NCI-H2227 (cell line): Measurements from ENCODE around the gene TCHH.
"Not testable (repeated sequence)": the region's sequence is repeated elsewhere in the genome, so short reads cannot be mapped to it uniquely, and the experiment has no call there.

Source experiments
- DNase-seq: peaks from one replicate; lab custom pipeline; 2025; ENCODE audit not compliant: unreplicated experiment; lab: John Stamatoyannopoulos, UW

Gene TCHH, protein sequence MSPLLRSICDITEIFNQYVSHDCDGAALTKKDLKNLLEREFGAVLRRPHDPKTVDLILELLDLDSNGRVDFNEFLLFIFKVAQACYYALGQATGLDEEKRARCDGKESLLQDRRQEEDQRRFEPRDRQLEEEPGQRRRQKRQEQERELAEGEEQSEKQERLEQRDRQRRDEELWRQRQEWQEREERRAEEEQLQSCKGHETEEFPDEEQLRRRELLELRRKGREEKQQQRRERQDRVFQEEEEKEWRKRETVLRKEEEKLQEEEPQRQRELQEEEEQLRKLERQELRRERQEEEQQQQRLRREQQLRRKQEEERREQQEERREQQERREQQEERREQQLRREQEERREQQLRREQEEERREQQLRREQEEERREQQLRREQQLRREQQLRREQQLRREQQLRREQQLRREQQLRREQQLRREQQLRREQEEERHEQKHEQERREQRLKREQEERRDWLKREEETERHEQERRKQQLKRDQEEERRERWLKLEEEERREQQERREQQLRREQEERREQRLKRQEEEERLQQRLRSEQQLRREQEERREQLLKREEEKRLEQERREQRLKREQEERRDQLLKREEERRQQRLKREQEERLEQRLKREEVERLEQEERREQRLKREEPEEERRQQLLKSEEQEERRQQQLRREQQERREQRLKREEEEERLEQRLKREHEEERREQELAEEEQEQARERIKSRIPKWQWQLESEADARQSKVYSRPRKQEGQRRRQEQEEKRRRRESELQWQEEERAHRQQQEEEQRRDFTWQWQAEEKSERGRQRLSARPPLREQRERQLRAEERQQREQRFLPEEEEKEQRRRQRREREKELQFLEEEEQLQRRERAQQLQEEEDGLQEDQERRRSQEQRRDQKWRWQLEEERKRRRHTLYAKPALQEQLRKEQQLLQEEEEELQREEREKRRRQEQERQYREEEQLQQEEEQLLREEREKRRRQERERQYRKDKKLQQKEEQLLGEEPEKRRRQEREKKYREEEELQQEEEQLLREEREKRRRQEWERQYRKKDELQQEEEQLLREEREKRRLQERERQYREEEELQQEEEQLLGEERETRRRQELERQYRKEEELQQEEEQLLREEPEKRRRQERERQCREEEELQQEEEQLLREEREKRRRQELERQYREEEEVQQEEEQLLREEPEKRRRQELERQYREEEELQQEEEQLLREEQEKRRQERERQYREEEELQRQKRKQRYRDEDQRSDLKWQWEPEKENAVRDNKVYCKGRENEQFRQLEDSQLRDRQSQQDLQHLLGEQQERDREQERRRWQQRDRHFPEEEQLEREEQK (N-terminal part only)

DNA sequence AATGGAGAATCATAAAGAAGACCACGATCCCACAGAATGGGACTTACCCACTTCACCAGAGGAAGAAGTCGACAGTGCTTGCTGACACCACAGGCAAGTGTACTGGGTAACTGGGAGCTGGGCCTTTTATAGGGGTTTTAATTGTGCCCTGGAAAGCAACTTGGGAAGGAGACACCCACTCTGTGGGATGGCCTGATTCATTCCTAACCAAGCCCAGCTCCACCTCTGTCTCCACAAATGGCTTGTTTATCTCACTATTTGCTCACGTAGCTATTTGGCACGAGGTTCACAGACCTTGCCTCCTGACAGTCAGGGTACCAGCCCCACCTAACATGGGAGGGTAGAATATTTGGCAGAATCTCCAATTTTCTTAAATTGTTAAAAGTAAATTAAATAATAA is at the start of gene TCHH:
Gene TCHH, minus strand, starts transcription at position 101 of the 400 bp plus-strand sequence. CDS start 1,364 bp downstream, outside the sequence.
- DNase-seq = no peak

DNA sequence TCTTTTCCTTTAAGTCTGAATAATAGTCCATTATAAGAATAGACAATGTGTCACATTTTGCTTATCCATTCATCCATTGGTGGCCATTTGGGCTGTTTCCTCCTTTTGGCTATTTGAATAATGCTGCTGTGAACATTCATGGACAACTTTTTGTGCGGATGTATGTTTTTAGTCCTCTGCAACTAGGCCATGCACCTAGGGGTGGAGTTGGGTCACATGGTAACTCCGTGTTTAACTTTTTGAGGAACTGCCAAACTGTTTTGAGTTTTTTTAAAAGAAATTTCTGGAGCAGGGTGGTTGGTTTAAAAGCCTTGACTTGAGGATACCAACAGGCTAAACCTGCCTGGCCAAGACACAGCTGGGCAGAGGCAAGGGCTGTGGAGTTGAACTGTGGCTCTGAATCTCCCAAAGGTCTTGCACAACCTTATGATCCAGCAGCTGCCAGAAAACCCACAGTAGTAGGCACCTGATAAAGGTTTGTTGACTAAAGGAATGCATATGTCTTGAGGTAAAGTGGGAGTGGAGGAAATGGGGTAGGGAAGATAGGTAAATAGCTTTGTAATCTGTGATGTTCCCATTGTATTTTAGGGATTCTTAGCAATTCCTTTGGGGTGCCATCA is 49.4 kb upstream of the TCHH start:
- DNase-seq = no peak

DNA sequence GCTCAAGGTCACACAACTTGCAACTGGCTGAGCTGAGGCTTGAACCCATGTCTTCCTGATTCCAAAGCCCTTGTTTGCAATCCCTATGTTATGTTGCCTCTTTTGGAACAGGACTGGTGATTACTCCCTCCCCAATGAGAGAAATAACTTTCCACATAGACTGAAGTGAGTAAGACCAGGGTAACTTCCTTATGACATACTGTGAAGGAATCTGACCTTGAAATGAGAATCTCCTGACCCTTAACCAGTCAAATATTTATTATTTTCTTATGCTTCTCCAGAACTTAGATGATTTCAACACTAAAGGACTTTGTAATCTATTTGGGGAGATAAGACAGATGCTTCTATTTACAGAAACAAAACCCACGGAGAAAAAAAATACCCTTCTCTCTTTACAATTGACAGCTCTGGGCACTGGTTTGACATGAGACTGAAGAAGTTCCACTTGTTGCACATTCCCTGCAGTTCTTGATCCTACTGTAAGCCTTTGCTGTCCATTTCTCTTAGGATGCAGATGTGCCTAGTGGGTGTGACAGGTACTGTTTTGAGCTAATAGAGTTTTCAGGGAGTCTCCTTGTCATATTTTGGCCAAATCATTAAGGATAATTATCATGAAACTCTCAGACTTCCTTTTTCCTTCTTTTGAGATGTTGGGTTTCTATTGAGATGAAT is 47.7 kb upstream of the TCHH start:
- DNase-seq = no peak

DNA sequence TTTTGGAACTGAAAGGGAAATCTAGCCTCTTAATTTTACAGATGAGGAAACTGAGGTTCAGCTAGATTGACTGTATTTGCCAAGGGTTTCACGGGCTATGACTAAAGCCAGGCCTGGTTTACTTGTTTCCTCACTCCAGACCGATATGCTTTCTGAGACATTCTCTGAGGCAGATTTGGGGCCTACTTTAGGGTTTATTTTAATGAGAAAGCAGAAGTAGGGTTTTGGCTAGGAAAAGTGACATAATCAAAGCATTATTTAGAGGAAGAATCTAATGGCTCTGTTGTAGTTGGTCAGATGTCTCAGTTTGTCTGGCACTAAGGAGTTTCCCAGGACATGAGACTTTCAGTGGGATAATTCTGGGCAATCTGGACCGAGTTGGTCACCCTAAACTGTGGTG is 45.3 kb upstream of the TCHH start:
- no peak for DNase-seq

DNA sequence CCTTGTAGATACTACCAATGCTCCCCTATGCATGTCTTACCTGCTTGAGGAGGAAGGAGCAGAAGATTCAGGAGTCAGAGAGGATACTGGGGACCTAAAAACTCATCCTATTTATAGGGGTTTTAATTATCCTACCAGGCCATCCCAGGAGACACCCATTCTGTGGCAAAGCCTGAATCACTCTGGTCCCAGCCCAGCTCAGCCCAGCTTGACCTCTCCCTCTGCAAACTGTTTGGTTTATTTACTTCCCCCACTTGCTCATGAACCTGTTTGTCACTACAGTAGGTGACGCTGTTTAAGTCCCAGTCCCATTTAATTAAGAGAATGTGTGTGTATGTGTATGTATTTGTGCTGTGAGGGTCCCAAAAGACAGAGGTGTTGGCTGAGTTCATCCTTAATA is 43.9 kb upstream of the TCHH start, which contains the start of gene RPTN:
Gene RPTN, minus strand, starts transcription at position 85 of the 400 bp plus-strand sequence. CDS start 1,339 bp downstream, outside the sequence.
- DNase-seq = no peak

DNA sequence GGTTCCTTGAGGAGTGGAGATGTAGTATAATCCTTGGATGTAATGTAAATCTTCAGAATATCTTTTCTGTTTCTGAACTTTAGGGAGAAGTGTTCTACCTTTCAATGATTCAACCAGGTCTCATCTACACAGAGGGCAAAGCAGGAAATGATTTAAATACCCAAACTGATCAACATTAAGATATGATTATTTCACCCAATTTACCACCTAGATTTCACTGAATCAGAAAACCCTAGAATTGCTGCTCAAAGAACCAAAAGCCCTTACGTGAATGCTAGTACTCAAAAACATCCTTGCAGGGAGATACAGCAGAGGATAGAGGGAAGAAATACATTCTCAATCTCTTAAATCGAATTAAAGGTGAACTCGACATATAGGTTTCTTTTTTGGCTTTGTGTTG is 38.8 kb upstream of the TCHH start:
- DNase-seq = no peak

DNA sequence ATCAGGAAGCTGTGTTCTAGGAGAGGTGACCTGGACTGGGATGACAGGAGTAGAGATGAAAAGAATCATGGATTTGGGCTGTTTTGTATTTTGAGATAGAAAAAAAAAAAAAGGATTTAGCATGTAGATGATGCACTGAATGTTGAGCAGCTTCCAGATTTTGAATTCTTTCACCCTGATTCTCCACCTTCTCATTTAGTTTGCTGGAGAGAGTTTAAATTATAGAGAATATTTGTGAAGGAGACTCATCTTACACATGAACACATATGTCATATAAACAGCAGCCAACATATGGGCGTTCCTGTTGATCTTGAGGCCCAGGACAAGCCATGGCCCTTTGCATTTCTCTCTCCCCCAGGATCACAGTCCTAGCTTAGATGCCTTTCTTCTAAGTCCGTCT is 36.4 kb upstream of the TCHH start:
- DNase-seq = no peak

DNA sequence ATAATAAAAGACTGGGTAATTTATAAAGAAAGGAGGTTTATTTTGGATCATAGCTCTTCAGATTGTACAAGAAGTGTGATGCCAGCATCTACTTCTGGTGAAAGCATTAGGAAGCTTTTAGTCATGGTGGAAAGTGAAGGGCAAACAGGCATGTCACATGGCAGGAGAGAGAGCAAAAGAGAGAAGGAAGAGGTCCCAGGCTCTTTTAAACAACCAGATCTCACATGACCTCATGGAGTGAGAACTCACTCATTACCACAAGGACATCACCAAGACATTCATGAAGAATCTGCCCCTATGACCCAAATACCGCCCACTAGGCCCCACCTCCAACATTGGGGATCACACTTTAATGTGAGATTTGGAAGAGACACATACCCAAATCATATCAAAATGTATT is 33.7 kb upstream of the TCHH start:
- no peak for DNase-seq

DNA sequence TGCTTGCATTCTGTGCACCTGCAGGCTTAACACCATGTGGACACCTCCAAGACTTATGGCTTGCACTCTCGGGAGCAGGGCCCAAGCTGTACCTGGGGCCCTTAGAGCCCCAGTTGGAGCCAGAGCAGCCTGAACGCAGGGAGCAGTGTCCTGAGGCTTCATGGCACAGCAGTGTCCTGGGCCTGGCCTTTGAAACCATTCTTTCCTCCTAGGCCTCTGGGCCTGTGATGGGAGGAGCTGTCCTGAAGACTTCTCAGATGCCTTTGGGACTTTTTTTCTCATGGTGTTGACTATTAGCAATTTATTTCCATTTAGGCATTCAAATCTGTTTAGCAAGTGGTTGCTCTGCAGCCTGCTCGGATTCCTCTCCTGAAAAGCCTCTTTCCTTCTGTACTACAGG is 32.8 kb upstream of the TCHH start:
- no peak for DNase-seq

DNA sequence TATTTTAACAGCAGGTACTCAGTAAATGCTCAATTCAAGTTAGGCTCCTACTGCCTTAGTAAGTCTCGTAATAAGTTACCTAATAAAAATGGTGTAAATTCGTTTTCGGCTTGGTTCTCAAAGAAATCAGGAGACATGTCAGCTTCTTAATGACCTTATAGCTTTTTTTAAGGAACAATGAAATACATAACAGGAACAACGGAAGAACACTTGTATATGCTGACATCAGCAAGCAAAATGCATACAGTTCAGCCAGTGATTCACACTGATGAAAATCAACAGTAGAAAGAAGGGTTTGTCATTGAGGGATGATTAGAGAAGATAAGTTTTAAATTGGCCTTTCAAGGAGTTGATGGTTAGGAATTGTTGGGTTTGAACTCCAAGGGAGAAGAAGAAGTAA is 30.5 kb upstream of the TCHH start:
- no peak for DNase-seq

DNA sequence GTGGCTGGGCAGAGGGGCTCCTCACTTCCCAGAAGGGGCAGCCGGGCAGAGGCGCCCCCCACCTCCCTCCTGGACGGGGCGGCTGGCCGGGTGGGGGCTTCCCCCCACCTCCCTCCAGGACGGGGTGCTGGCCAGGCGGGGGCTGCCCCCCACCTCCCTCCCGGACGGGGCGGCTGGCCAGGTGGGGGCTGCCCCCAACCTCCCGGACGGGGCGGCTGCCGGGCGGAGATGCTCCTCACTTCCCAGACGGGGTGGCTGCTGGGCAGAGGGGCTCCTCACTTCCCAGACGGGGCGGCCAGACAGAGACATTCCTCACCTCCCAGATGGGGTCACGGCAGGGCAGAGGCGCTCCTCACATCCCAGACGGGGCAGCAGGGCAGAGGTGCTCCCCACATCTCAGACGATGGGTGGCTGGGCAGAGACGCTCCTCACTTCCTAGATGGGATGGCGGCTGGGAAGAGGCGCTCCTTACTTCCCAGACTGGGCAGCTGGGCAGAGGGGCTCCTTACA is 29.5 kb upstream of the TCHH start:
- DNase-seq = not testable (repeated sequence)

DNA sequence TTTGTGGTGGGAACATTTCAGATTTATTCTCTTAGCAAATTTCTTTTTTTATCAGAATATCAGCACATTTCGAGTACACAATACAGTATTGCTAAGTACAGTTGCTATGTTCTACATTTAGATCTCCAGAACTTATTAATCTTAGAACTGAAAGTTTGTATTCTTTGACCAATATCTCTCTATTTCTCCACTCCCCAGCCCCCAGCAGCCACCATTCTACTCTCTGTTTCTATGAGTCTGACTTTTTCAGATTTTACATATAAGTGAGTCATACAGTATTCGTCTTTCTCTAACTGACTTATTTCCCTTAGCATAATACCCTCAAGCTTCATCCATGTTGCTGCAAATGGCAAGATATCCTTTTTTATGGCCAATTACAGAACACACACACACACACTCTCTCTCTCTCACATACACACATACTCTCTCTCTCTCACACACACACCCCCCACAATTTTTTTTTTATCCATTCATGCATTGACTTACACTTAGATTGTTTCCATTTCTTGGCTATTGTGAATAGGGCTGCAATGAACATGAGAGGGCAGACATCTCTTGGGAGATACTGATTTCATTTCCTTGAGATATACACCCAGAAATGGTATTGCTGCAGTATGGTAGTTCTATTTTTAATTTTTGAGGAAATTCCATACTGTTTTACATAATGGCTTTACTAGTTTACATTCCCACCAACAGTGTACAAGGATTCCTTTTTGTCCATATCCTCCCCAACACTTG is 28.1 kb upstream of the TCHH start:
- DNase-seq = no peak

DNA sequence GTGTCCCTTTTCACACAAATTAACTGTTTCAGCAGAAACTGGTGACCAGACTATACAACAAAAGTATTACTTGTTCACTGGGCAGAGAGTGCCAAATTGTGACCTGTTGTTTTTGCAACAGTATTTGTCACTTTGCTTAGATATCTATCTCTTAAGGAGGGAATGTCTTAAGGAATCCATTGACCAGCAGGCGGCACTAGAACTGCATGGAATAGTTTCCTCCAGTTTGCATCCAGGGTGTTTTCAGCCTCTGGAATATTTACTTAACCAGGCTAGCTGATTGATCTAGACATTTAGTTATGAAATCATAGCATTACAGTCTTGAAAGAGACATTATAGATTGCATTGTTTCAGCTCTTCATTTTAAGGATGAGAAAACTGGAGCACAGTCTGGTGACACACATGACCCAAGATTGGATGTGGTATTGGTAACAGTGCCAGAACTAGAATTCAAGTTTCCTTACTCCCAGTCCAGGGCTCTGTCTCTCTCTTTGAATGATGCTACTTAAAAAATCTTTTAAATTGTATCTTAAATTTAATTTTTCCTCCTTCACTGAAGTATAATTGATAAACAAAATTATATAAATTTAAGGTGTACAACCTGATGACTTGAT is 26.8 kb upstream of the TCHH start:
- peak; percentile 2 for DNase-seq

DNA sequence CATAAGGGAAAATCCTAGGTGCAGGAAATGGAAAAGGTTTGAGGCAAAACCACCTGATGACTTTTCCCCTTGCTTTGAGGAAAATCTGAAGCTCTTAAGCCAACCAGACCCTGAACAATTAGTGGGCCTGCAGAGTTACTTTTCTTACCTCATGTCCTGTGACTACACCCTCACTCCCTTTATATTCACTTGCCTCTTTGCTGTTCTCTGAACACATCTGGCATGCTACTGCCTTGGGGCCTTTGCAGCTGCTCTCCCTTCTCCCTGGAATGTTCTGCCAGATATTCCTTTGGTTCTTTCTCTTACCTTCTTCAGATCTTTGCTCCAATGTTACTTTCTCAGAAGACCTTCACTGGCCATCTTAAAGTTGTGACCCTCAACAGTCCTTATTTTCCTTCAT is 22.0 kb upstream of the TCHH start:
- no peak for DNase-seq

DNA sequence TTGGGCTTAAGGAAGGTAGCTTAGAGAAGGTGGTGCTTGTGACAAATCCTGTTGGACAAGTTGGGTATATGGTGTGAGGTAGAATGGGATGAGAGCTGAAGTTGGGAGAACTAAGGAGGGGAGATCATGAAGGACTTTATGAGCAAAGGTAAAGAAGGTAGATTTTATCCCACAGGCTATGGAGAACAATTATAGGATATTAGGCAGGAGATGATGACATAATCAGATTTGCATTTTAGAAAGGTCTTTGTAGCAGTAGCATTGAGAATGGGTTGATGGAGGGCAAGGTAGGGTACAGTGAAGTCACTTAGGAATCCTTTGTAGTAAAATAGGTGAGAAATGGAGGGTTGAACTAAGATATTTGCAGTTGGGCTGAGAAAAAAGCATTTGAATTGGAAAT is 14.9 kb upstream of the TCHH start:
- no peak for DNase-seq

DNA sequence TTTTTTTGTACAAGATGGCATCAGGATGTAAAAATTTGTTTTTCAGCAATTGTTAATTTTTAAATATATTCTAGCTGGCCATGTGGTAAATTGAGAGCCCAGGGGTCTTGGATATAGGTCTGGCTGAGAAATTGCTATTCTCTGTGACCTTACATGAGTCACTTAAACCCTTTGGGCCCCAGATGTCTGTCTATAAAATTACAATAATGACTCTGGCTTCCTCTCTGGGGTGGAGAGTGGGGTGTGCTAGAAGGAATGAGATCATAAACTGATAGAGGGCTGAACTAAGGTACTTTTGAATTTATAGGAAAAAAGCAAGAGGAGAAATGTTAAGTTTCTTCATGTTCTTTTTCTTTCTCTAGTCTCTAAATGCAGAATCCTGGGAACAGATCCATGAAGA is 12.4 kb upstream of the TCHH start:
- no peak for DNase-seq

DNA sequence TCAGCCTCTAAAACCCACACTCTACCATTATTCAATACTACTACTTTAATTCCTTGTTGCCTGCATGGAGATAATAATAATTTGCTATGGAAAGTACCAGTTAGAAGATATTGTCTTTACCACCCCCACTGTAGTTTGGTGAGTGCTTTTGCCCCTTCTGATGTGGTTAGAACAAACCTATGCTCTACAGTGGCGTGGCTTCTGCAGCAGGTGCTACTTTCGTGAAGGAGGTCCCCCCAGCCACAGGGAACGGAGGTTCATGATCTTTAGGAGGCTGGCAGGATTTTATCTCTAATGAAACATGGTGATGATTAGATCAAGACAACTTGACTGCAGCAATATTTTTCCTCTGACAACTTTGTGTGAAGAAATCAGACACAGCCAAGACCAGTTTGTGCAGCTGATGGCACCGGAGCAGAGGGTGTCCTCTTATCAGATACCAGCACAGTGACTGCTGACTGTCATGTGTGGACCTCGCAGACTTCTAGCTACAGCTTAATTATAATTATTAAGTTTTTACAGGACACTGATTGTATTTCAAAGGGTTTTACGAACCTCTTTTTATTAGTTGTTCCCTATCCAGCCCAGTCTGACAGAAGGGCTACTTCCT is 10.7 kb upstream of the TCHH start:
- no peak for DNase-seq

DNA sequence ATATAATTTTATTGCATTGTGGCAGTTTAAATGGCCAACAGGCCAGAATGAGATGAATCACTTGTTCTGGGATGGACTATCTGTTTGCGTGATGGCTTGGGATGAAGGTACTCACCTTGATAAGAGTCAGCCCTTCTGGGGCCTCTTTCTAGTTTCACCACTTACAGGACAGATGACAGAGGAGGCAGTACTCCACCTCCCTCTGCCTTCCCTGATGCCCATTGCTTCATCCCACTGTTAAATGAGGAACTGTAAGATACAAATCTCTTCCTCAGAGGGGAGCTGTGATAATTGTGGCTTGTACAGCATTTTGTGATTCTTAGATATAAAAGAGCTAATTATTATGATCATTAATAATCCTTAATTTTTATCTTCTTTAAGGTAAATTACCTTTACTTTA is 3.7 kb upstream of the TCHH start:
- no peak for DNase-seq
